Measurements from ENCODE around the gene KIF13A. TPM values are rescaled to one million over a fixed set of nuclear protein-coding genes. Genes with fewer than 3 reads are reported as not detected.
A peak's percentile ranks its signal among the peaks of the same experiment; 100 is the strongest.

KIF13A gene
- total RNA-seq, 1 experiment from 2014 or later, result 52.2 TPM

GRCh38 chr6:17877895-17878440 is 109.5 kb downstream of the KIF13A start:
- Histone ChIP-seq H4K20me1 (ENCODE audit: insufficient read depth) (no peaks in the 10 kb centered on the region), H3K4me1 (replicated peaks; ENCODE audit: insufficient read depth) (peaks cover 31% of the 10 kb centered on the region), H3K9me3 (ENCODE audit: insufficient read depth, low read depth) (no peaks in the 10 kb centered on the region), H3F3A (ENCODE audit: insufficient read depth, low read depth) (peaks cover 38% of the 10 kb centered on the region), H3K79me2 (ENCODE audit: low read depth) (0 out of 2 replicates have a peak, but pooled peaks cover 5% of the 10 kb centered on the region), H3K27me3 (ENCODE audit: insufficient read depth, low read depth) (no peaks in the 10 kb centered on the region), H3K9me2 (ENCODE audit: insufficient read depth) (no peaks in the 10 kb centered on the region), H3K4me2 (peak overlapping the region; percentile 58), H3K36me3 (ENCODE audit: low read depth) (no peaks in the 10 kb centered on the region), H2AFZ (no peak overlapping the region), H3K27ac (peak overlapping the region; percentile 86), H3K4me3 (no peak overlapping the region)
- BruUV-seq (replicated peaks), result no TSS peak
- peak in 1 of 2 experiments; percentile 6 for DNase-seq
- TF ChIP-seq CTCF (conservative IDR thresholded peaks at IDR 0.05), result no peak
- TF ChIP-seq EZH2 (IDR thresholded peaks at IDR 0.05; ENCODE audit: low read depth), result no peak
- intact Hi-C loops (cut with micrococcal nuclease; ENCODE audit: unreplicated experiment), result no loop called here
- CTCF ChIA-PET, result interaction anchor here (1.0 kb wide), 1 partner anchor 28 kb away, joined by 4 read pairs; no protein-coding TSS in a partner anchor
- POLR2A ChIA-PET (ENCODE audit: unreplicated experiment), result interaction anchor here (0.6 kb wide), 2 partner anchors 402 to 667 kb away, joined by 3 to 5 read pairs; no protein-coding TSS in a partner anchor

- Histone ChIP-seq H4K20me1 (ENCODE audit: insufficient read depth) (no peaks in the 10 kb centered on the region), H3K9me3 (ENCODE audit: insufficient read depth, low read depth) (no peaks in the 10 kb centered on the region), H3K36me3 (ENCODE audit: low read depth) (no peaks in the 10 kb centered on the region), H3F3A (ENCODE audit: insufficient read depth, low read depth) (peaks cover 38% of the 10 kb centered on the region), H3K27ac (peak overlapping the region; percentile 86), H3K9me2 (ENCODE audit: insufficient read depth) (no peaks in the 10 kb centered on the region), H3K4me3 (no peak overlapping the region), H3K27me3 (ENCODE audit: insufficient read depth, low read depth) (no peaks in the 10 kb centered on the region), H3K4me1 (replicated peaks; ENCODE audit: insufficient read depth) (peaks cover 31% of the 10 kb centered on the region), H2AFZ (no peak overlapping the region), H3K79me2 (ENCODE audit: low read depth) (0 out of 2 replicates have a peak, but pooled peaks cover 5% of the 10 kb centered on the region), H3K4me2 (peak overlapping the region; percentile 58)
- CTCF ChIA-PET, result interaction anchor here (1.0 kb wide), 1 partner anchor 29 kb away, joined by 4 read pairs; no protein-coding TSS in a partner anchor
- intact Hi-C loops (cut with micrococcal nuclease; ENCODE audit: unreplicated experiment), result no loop called here
- POLR2A ChIA-PET (ENCODE audit: unreplicated experiment), result no interaction called here
- TF ChIP-seq EZH2 (IDR thresholded peaks at IDR 0.05; ENCODE audit: low read depth), result no peak
- TF ChIP-seq CTCF (conservative IDR thresholded peaks at IDR 0.05), result no peak
- no TSS peak for BruUV-seq (replicated peaks)
- DNase-seq, result peak; percentile 62 to 66
Measured at GRCh38 chr6:17877196-17877894, 110.1 kb downstream of the KIF13A start.

GRCh38 chr6:17874753-17875152 is 112.7 kb downstream of the KIF13A start:
- no peak for TF ChIP-seq EZH2 (IDR thresholded peaks at IDR 0.05; ENCODE audit: low read depth)
- no peak for TF ChIP-seq CTCF (conservative IDR thresholded peaks at IDR 0.05)
- H3K9me3 ChIP-seq (ENCODE audit: insufficient read depth, low read depth), result no peaks in the 10 kb centered on the region
- no peak overlapping the region for H3K4me3 ChIP-seq
- DNase-seq, result no peak
- H2AFZ ChIP-seq, result no peak overlapping the region
- no peak overlapping the region; the same call in 1 of the 2 replicates for H3K27ac ChIP-seq
- H4K20me1 ChIP-seq (ENCODE audit: insufficient read depth), result no peaks in the 10 kb centered on the region
- no peak overlapping the region for H3K4me2 ChIP-seq
- H3K36me3 ChIP-seq (ENCODE audit: low read depth), result no peaks in the 10 kb centered on the region
- BruUV-seq (replicated peaks), result no TSS peak
- no peaks in the 10 kb centered on the region for H3K9me2 ChIP-seq (ENCODE audit: insufficient read depth)
- peaks cover 31% of the 10 kb centered on the region for H3K4me1 ChIP-seq (replicated peaks; ENCODE audit: insufficient read depth)
- intact Hi-C loops (cut with micrococcal nuclease; ENCODE audit: unreplicated experiment), result no loop called here
- ChIA-PET POLR2A (ENCODE audit: unreplicated experiment) (no interaction called here), CTCF (no interaction called here)
- 0 out of 2 replicates have a peak, but pooled peaks cover 5% of the 10 kb centered on the region for H3K79me2 ChIP-seq (ENCODE audit: low read depth)
- peaks cover 38% of the 10 kb centered on the region for H3F3A ChIP-seq (ENCODE audit: insufficient read depth, low read depth)
- no peaks in the 10 kb centered on the region for H3K27me3 ChIP-seq (ENCODE audit: insufficient read depth, low read depth)
